ENCODE data around the gene GID8. TPM values are rescaled to one million over a fixed set of nuclear protein-coding genes. Genes with fewer than 3 reads are reported as not detected.

Gene GID8
- total and polyA plus RNA-seq, 2 of the 13 experiments (the other 11 are each of a cell fraction or from before 2014, with no cell fraction given) = 39.6 to 59.8 TPM

DNA sequence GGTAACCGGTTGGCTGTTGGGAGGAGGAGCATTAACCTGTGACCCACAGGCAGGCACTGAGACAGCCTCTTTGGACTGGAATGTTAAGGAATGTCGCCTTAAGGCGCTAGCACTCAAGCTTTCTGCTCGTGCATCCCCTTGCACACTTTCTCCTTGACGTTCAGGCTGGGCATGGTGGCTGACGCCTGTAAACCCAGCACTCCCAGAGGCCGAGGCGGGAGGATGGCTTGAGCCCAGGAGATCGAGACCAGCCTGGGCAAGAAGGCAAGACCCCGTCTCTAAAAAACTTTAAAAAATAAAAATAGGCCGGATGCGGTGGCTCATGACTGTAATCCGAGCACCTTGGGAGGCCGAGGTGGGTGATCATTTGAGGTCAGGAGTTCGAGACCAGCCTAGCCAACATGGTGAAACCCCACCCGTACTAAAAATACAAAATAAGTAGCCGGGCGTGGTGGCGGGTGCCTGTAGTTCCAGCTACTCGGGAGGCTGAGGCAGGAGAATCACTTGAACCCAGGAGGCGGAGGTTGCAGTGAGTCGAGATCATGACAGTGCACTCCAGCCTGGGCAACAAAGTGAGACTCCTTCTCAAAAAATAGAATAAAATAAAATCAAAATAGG lies 1.9 kb upstream of the GID8 start:
- CTCF ChIA-PET (ENCODE audit: low intra/inter-chr PET ratio, low total read pairs) = no interaction called here
- intact Hi-C loops (cut with micrococcal nuclease; ENCODE audit: unreplicated experiment) (loop anchor here (1.0 to 5.0 kb wide), 3 partner anchors 9 to 37 kb away; no protein-coding TSS in a partner anchor), in situ Hi-C loops (cut with HindIII; ENCODE audit: extremely low pct_ligation_motif_present, low pct_unique_long_range_greater_than_20kb) (no loop called here)
- BruUV-seq (replicated peaks) = no TSS peak
- Histone ChIP-seq H3K79me2 (ENCODE audit: insufficient read depth, low read length) (peaks cover 94% of the 10 kb centered on the region), H2AFZ (ENCODE audit: low read length) (no peak overlapping the region), H3K4me1 (ENCODE audit: insufficient read depth, low read length) (peaks cover 79% of the 10 kb centered on the region), H3K9ac (ENCODE audit: insufficient read depth, low read depth, low read length) (peak overlapping the region; percentile 97), H3K9me3 (ENCODE audit: low read length) (no peaks in the 10 kb centered on the region), H3K27ac (ENCODE audit: extremely low read length, insufficient read depth, low read length) (peak overlapping the region; percentile 89), H4K20me1 (ENCODE audit: insufficient read depth, low read length) (peaks cover 62% of the 10 kb centered on the region), H3K27me3 (ENCODE audit: control insufficient read depth in 1 of 2, insufficient read depth in 2 of 2, low read length in 2 of 2) (no peaks in the 10 kb centered on the region; a peak in 1 of 5 replicates), H3K4me3 (replicated peaks in 1 of 3; ENCODE audit: insufficient read depth in 1 of 3, low read depth in 2 of 3, low read length in 3 of 3) (peak overlapping the region; percentile 69 to 94 (median 76); a peak in 5 of 6 replicates), H3K36me3 (replicated peaks in 1 of 2; ENCODE audit: control insufficient read depth in 1 of 2, insufficient read depth in 2 of 2, low read length in 2 of 2) (peaks cover 18 to 33% of the 10 kb centered on the region in 2 experiments), H3K4me2 (ENCODE audit: low read depth, low read length) (peak overlapping the region; percentile 81)
- FAIRE-seq (no peak), ATAC-seq (no peak), DNase-seq (ENCODE audit: low spot score) (no peak)
- POLR2A ChIA-PET = interaction anchor here (0.8 to 7.5 kb wide), 9 partner anchors 10 to 113 kb away, joined by 3 to 205 read pairs (median 20); partner anchors contain the start of genes DIDO1 and SLC17A9
- 84% methylated on average over 22 of the region's 22 CpGs for WGBS (ENCODE audit: low lambda C conversion rate)
- no peak for TF ChIP-seq ZNF709 (CRISPR knock-in tag; IDR thresholded peaks at IDR 0.05)
- no peak for TF ChIP-seq BRCA1 (CRISPR knock-in tag; IDR thresholded peaks at IDR 0.05)
- TF ChIP-seq PHF20 (CRISPR knock-in tag; IDR thresholded peaks at IDR 0.05) = peak; percentile 31; the same call in 1 of the 2 replicates
- TF ChIP-seq TAF15 (IDR thresholded peaks at IDR 0.05; ENCODE audit: low read depth, low read length, poor library complexity, severe bottlenecking) = no peak
- no peak for TF ChIP-seq DMAP1 (CRISPR knock-in tag; IDR thresholded peaks at IDR 0.05)
- no peak for TF ChIP-seq PAWR (CRISPR knock-in tag; IDR thresholded peaks at IDR 0.05; ENCODE audit: borderline replicate concordance)
- no peak for TF ChIP-seq ZNF382 (CRISPR knock-in tag; IDR thresholded peaks at IDR 0.05; ENCODE audit: borderline replicate concordance)
- no peak for TF ChIP-seq SMARCE1 (IDR thresholded peaks at IDR 0.05; ENCODE audit: borderline replicate concordance)
- no peak for TF ChIP-seq ZNF556 (CRISPR knock-in tag; IDR thresholded peaks at IDR 0.05; ENCODE audit: borderline replicate concordance)
- TF ChIP-seq KDM5B (CRISPR knock-in tag; IDR thresholded peaks at IDR 0.05; ENCODE audit: borderline replicate concordance) = 0 out of 2 replicates have a peak, but pooled peaks have one; percentile 29
- TF ChIP-seq, protein P1, sequence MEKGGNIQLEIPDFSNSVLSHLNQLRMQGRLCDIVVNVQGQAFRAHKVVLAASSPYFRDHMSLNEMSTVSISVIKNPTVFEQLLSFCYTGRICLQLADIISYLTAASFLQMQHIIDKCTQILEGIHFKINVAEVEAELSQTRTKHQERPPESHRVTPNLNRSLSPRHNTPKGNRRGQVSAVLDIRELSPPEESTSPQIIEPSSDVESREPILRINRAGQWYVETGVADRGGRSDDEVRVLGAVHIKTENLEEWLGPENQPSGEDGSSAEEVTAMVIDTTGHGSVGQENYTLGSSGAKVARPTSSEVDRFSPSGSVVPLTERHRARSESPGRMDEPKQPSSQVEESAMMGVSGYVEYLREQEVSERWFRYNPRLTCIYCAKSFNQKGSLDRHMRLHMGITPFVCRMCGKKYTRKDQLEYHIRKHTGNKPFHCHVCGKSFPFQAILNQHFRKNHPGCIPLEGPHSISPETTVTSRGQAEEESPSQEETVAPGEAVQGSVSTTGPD (CRISPR knock-in tag; IDR thresholded peaks at IDR 0.05) = no peak
- TF ChIP-seq ZFX (CRISPR knock-in tag; IDR thresholded peaks at IDR 0.05; ENCODE audit: low read depth) = peak; percentile 14; the same call in 1 of the 2 replicates
- TF ChIP-seq, protein P2, sequence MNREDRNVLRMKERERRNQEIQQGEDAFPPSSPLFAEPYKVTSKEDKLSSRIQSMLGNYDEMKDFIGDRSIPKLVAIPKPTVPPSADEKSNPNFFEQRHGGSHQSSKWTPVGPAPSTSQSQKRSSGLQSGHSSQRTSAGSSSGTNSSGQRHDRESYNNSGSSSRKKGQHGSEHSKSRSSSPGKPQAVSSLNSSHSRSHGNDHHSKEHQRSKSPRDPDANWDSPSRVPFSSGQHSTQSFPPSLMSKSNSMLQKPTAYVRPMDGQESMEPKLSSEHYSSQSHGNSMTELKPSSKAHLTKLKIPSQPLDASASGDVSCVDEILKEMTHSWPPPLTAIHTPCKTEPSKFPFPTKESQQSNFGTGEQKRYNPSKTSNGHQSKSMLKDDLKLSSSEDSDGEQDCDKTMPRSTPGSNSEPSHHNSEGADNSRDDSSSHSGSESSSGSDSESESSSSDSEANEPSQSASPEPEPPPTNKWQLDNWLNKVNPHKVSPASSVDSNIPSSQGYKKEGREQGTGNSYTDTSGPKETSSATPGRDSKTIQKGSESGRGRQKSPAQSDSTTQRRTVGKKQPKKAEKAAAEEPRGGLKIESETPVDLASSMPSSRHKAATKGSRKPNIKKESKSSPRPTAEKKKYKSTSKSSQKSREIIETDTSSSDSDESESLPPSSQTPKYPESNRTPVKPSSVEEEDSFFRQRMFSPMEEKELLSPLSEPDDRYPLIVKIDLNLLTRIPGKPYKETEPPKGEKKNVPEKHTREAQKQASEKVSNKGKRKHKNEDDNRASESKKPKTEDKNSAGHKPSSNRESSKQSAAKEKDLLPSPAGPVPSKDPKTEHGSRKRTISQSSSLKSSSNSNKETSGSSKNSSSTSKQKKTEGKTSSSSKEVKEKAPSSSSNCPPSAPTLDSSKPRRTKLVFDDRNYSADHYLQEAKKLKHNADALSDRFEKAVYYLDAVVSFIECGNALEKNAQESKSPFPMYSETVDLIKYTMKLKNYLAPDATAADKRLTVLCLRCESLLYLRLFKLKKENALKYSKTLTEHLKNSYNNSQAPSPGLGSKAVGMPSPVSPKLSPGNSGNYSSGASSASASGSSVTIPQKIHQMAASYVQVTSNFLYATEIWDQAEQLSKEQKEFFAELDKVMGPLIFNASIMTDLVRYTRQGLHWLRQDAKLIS (CRISPR knock-in tag; IDR thresholded peaks at IDR 0.05) = 0 out of 2 replicates have a peak, but pooled peaks have one; percentile 17
- 0 out of 2 replicates have a peak, but pooled peaks have one; percentile 29 for TF ChIP-seq CHD4 (IDR thresholded peaks at IDR 0.05; ENCODE audit: borderline replicate concordance, low read length)
- no peak for TF ChIP-seq HNRNPH1 (optimal IDR thresholded peaks at IDR 0.05; ENCODE audit: low read depth, low read length)
- TF ChIP-seq, protein P3, sequence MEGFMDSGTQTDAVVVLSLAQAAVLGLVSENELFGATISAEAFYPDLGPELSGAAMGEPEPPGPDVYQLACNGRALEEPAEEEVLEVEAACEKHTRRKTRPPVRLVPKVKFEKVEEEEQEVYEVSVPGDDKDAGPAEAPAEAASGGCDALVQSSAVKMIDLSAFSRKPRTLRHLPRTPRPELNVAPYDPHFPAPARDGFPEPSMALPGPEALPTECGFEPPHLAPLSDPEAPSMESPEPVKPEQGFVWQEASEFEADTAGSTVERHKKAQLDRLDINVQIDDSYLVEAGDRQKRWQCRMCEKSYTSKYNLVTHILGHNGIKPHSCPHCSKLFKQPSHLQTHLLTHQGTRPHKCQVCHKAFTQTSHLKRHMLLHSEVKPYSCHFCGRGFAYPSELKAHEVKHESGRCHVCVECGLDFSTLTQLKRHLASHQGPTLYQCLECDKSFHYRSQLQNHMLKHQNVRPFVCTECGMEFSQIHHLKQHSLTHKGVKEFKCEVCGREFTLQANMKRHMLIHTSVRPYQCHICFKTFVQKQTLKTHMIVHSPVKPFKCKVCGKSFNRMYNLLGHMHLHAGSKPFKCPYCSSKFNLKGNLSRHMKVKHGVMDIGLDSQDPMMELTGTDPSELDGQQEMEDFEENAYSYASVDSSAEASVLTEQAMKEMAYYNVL (CRISPR knock-in tag; IDR thresholded peaks at IDR 0.05; ENCODE audit: borderline replicate concordance) = 0 out of 2 replicates have a peak, but pooled peaks have one; percentile 5
- TF ChIP-seq KDM1A (CRISPR knock-in tag; IDR thresholded peaks at IDR 0.05) = no peak
